Measurements from ENCODE around the gene ORAI2.
"Not testable (repeated sequence)": the region's sequence is repeated elsewhere in the genome, so short reads cannot be mapped to it uniquely, and the experiment has no call there.

Gene ORAI2

GRCh38 chr7:102433219-102434038 lies at the start of gene ORAI2:
ORAI2 (plus strand) TSS chr7:102433575; CDS start chr7:102438957, 5,382 bp downstream.
- in situ Hi-C loops (cut with HindIII; ENCODE audit: low sequenced_read_pairs), result no loop called here

- in situ Hi-C loops (cut with HindIII; ENCODE audit: low sequenced_read_pairs), result no loop called here
Measured at GRCh38 chr7:102387064-102387463, 46.3 kb upstream of the ORAI2 start.

GRCh38 chr7:102389810-102390209 lies 43.6 kb upstream of the ORAI2 start:
- in situ Hi-C loops (cut with HindIII; ENCODE audit: low sequenced_read_pairs), result no loop called here

GRCh38 chr7:102390697-102391484 lies 42.5 kb upstream of the ORAI2 start:
- in situ Hi-C loops (cut with HindIII; ENCODE audit: low sequenced_read_pairs), result no loop called here

GRCh38 chr7:102392330-102392729 lies 41.0 kb upstream of the ORAI2 start:
- in situ Hi-C loops (cut with HindIII; ENCODE audit: low sequenced_read_pairs), result no loop called here

GRCh38 chr7:102393467-102393866 lies 39.9 kb upstream of the ORAI2 start:
- in situ Hi-C loops (cut with HindIII; ENCODE audit: low sequenced_read_pairs), result no loop called here

GRCh38 chr7:102395592-102395872 lies 37.8 kb upstream of the ORAI2 start:
- in situ Hi-C loops (cut with HindIII; ENCODE audit: low sequenced_read_pairs), result loop anchor here (5.0 kb wide), 1 partner anchor 108 kb away; the partner anchor contains the start of gene SH2B2

GRCh38 chr7:102395873-102396709 lies 37.3 kb upstream of the ORAI2 start, which contains the start of gene PRKRIP1:
PRKRIP1 (plus strand) TSS chr7:102396363; CDS start chr7:102396412, 49 bp downstream.
- in situ Hi-C loops (cut with HindIII; ENCODE audit: low sequenced_read_pairs), result loop anchor here (5.0 kb wide), 1 partner anchor 109 kb away; the partner anchor contains the start of gene SH2B2

GRCh38 chr7:102396710-102397019 lies 36.7 kb upstream of the ORAI2 start:
- in situ Hi-C loops (cut with HindIII; ENCODE audit: low sequenced_read_pairs), result loop anchor here (5.0 kb wide), 1 partner anchor 109 kb away; the partner anchor contains the start of gene SH2B2

GRCh38 chr7:102398543-102398942 lies 34.8 kb upstream of the ORAI2 start:
- in situ Hi-C loops (cut with HindIII; ENCODE audit: low sequenced_read_pairs), result loop anchor here (5.0 kb wide), 1 partner anchor 111 kb away; the partner anchor contains the start of gene SH2B2

GRCh38 chr7:102400360-102400759 lies 33.0 kb upstream of the ORAI2 start:
- in situ Hi-C loops (cut with HindIII; ENCODE audit: low sequenced_read_pairs), result no loop called here

- in situ Hi-C loops (cut with HindIII; ENCODE audit: low sequenced_read_pairs), result no loop called here
Measured at GRCh38 chr7:102403563-102403962, 29.8 kb upstream of the ORAI2 start.

- in situ Hi-C loops (cut with HindIII; ENCODE audit: low sequenced_read_pairs), result no loop called here
Measured at GRCh38 chr7:102404005-102404861, 29.1 kb upstream of the ORAI2 start.

GRCh38 chr7:102404862-102405188 lies 28.6 kb upstream of the ORAI2 start:
- in situ Hi-C loops (cut with HindIII; ENCODE audit: low sequenced_read_pairs), result not testable (repeated sequence)

- in situ Hi-C loops (cut with HindIII; ENCODE audit: low sequenced_read_pairs), result no loop called here
Measured at GRCh38 chr7:102407910-102408309, 25.5 kb upstream of the ORAI2 start.

GRCh38 chr7:102408530-102408929 lies 24.8 kb upstream of the ORAI2 start:
- in situ Hi-C loops (cut with HindIII; ENCODE audit: low sequenced_read_pairs), result not testable (repeated sequence)

GRCh38 chr7:102409340-102409739 lies 24.0 kb upstream of the ORAI2 start:
- in situ Hi-C loops (cut with HindIII; ENCODE audit: low sequenced_read_pairs), result no loop called here

- in situ Hi-C loops (cut with HindIII; ENCODE audit: low sequenced_read_pairs), result no loop called here
Measured at GRCh38 chr7:102410123-102410522, 23.3 kb upstream of the ORAI2 start.

- in situ Hi-C loops (cut with HindIII; ENCODE audit: low sequenced_read_pairs), result no loop called here
Measured at GRCh38 chr7:102410918-102411317, 22.5 kb upstream of the ORAI2 start.

GRCh38 chr7:102412548-102412947 lies 20.8 kb upstream of the ORAI2 start:
- in situ Hi-C loops (cut with HindIII; ENCODE audit: low sequenced_read_pairs), result no loop called here

All from endothelial cell of hepatic sinusoid (primary cell).